HUDEP-2 (cell line): Measurements from ENCODE around the gene COL4A1.
A peak's percentile ranks its signal among the peaks of the same experiment; 100 is the strongest.
"Not testable (repeated sequence)": the region's sequence is repeated elsewhere in the genome, so short reads cannot be mapped to it uniquely, and the experiment has no call there.

Experiments
- DNase-seq, 76 experiments: peaks; one replicate each; lab custom pipeline; 2025; ENCODE audit not compliant: unreplicated experiment in 76 of 76; lab: John Stamatoyannopoulos, UW

The COL4A1 gene

DNA sequence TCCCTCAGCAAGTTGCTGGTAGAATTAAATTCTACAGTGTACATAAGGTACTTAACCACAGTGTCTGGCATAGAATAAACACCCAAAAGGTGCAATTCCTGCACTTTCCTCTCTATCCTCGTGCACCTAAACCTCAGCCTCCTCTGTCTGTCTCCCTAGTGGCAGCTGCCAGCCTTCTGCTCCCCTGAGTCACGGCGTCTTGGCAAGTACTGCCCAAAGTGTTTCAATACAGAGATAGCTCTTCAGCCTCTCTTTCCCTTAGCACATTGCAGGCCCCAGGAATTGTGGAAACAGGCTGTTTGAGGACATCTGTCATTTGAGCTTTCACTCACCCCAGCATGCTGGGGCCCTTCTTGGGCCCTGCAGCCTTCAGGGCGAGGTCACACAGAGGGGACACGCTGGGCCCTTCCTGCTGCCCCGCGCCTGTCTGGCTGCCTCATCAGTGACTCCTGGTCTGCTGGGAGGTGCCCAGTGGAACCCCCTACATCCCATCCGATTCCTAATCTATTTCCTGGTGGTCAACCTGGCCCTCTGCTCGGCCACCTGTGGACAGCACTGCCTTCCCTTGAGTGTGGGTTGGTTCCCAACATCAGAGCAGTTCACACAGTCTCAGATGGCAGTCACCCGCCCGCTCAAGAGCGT is 19.4 kb upstream of the COL4A1 start:
- DNase-seq, result peak in 2 of 76 experiments; percentile 1 to 2

DNA sequence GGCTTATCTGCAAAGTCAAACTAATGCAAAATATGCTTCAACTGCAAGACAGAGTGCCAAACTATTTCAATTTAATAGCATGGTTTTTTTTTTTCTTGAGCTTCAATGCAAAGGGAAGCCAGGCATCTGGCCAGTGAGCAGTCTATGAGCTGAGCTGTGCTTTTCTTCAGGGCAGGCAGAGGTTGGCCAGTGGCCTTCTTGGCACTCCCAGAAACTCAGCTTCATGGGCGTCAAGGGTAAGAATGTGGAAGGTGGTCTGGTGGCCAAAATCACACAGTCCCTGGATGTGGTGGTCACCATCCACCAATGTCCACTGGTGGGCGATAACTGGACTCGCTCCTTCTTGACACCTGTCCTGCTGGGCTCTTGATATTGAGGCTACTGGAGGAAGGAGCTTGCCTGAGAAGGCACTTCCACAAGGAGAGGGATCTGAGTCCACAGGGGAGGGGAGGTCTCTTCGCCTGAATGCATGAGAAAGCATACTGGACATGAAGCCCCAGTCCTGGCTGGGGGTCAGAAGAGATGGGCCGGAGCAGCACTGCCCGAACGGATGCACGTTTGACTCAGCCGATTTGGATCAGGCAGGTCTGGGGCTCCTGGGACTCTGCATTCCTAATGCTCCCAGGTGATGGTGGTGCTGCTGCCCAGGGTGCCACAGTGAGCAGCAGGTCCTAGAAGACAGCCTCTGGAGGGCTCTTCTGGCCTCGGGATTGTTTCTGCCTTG is 17.2 kb upstream of the COL4A1 start:
- DNase-seq, result no peak

DNA sequence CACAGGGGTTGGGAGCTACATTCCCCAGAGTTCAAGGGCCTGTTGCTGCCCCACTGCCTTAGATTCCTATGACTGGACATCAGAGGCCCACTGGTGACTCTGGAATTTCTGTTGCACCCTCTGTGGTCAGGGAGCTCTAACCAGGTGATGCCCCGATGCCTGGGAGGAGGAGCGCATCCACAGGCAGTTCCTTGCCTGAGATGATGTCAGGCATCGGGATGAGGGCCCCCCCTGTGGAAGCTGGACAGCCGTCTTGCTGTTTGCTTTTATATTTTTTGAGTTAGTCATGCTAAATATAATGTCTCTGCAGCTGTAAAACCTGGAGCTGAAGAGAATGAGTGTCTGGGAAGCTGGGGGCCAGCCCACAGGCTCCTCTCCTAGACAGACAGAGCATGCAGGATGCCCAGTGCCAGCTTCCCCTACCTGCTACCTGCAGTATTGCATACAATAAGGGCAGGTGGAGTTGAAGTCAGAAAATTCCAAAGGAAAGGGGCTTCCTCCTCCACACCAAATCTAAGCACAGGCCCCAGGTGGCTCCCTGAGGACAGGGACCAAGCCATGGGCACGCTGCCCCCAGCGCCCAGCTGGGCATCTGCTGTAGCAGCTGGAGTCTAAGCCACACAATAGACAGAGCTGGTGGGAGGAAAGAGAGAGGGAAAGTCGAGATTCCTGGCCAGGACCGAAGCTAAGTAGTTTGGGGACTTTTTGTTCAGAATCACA is 16.4 kb upstream of the COL4A1 start:
- no peak for DNase-seq

DNA sequence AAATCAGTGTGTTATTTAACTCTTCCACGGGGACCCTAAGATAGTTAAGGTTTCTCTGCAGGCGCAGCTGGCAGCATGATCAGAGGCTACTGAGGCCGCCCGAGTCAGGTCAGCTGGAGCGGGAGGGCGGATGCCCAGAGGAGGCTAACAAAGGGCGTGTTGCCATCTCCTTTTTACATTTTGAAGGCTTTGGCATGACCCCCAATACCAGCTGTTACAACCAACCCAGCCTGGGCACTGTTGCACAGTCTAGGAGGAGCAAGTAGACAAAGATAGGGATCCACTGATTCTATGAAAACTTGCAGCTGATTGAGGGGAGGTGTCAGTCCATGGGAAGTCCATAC is 15.8 kb upstream of the COL4A1 start:
- no peak for DNase-seq

DNA sequence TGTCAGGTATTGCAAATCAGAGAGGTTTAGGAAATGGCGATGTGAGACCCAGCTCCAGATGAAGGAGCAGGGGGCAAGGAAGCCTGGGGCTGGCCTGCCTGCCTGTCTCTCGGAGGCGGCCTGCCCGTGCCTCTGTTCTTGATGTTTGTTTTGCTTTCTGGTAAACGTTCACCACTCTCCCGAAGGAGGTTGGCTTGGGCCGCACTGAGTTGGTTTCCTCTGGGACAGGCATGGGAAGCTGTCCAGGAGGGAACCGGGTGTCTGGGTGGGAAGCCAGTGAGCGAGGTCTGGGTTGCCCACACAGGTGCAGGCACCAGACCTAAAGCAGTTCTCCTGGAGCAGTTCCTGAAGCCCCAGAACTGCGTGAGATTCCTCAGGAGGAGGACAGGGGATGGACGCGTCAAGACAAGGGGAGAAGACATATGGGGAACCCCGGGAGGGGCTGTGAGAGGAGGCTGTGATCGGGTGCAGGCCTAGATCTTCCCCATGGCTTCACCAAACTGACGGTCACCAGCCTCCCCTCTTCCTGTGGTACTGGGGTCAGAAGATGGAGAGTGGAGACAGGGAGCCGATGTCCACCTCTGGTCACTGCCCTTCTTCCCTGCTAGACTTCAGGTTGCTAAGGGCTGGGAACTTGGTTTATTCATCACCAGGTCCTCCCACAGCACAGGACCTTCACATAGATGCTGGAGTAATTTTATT is 15.3 kb upstream of the COL4A1 start:
- no peak for DNase-seq

DNA sequence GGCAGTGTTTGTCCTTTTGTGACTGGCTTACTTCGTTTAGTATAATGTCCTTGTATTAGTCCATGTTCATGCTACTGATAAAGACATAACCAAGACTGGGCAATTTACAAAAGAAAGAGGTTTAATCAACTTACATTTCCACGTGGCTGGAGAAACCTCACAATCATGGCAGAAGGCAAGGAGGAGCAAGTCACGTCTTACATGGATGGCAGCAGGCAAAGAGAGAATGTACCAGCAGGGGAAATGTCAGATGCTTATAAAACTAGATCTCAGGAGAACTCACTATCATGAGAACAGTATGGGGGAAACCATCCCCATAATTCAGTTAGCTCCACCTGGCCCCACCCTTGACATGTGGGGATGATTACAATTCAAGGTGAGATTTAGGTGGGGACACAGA is 14.6 kb upstream of the COL4A1 start:
- not testable (repeated sequence) for DNase-seq

DNA sequence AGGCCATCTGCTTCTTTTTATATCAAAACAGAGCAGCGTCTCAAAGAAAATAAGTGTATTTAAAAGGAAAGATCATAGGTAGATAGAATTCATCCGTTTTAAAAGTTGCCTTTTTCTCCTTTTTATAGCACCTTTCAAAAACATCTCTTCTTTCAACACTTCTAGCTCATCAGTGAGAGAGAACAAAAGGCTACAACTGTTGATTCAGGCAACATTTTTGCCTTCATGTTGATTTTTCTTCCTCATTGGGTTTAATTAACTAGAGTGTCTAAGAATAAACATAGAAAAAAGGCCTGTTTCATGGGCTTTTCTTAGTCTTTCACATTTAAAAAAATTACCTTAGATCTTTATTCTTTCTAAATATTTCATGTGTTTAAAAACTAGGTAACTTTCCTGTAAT is 13.7 kb upstream of the COL4A1 start:
- DNase-seq, result no peak

DNA sequence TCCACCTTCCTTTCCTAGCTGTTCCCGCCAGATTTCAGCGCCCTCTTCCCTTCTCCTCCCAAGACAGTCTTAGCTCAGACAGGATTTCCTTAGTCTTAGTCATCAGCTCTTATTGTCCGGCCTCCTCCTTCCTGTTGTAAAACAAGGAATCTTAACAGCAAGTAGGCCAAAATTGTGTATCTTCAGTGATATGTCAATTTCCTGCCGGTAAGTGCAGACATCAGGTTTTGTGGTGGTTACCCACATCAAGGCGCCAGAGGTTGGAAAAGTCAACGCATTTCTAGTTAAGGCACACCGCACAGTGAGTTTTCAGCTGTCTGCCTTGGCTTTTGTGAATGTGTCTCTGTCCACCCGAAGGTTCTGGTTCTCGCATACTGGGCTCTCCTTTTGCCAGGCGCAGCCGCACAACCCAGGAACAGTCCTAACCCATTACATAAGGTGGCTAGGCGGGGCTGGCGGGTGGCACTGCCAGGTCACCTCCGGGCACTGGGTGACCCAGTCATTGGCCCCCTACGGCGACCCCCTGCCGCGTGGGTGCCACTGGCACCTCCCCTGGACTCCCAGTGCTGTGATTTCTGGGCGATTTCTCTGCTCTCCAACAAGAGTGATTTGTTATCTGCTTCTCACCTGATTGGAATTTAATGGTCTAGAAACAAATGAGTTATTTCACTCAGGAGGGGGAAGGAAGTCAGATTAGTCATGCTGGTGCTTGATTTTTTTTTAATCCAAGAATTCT is 13.0 kb upstream of the COL4A1 start:
- no peak for DNase-seq

DNA sequence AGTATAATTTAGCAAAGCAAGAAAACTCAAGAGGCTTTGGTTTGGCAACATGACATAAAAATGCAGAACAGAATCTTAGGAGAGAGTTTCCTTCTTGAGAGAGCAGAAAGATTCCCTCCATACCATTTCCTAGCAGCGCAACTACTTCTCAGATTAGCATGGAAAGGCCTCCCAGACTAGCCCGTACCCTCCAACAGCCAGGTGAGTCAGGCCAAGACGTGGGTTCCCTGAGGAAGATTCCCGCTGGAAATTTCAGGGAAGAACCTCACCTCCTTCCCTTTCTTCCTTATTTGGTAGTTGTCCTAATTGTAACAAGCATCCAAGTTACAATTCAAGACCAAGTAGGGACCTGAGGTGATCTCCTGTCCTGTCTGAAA is 12.4 kb upstream of the COL4A1 start:
- no peak for DNase-seq

DNA sequence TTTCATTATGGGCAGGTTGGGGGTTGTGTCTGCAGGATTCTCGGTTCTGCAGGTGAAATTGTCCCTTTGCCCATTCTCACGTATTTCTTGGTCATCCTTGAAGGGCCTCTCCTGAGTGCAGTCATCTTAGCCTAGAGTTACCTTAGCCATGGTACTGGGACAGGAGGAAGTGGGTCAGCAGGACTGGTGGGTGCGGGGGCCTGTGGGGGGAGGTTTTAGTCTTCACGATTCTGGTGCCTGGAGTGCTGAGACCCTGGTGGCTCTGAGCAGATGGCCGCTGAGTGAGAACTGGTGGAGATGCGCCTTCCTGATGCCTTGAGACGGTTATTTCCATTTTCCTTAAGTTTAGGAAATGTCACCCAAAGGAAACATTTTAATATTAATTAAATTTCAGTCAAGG is 12.0 kb upstream of the COL4A1 start:
- no peak for DNase-seq

DNA sequence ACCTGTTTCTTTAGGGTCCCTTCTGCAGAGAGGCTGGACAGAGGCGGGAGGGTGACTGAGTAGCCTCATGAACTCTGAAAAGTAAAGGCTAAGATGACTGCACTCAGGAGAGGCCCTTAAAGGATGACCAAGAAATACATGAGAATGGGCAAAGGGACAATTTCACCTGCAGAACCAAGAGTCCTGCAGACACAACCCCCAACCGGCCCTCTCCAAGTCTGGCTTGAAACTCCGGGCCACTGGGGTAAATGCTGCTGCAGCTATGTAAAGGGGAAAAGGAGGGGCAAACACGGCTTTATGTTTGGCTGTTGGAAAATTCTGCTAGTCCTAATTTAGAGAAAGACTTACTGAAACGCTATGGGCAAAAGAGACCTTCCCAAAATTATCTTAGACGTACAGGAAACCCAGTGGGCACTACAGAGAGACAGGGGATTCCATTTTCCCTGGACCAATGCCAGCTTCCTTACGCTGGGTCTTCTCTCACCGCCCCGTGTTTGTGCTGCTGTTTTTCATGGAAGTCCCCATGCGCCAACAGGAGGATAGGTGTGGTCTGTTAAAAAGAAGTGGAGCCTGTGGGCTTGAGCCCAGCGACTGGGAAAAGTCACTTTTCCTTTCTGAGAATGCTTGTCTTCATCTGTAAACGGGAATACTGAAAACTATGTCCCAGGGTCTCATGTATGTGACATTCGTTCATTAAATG is 10.7 kb upstream of the COL4A1 start:
- DNase-seq, result no peak

DNA sequence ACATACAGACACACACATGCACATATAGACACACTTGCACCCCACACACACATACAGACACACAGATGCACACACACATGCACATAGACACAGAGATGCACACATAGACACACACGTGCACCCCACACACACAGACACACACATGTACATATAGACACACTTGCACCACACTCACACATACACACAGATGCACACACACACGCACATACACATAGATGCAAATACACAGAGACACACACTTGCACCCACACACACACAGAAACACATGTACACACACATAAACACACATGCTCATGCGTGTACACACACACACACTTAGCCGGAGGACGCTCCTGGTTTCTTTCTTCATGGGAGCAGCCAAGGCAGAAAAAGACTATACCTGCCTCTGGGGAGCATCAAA is 10.1 kb upstream of the COL4A1 start:
- DNase-seq, result no peak

DNA sequence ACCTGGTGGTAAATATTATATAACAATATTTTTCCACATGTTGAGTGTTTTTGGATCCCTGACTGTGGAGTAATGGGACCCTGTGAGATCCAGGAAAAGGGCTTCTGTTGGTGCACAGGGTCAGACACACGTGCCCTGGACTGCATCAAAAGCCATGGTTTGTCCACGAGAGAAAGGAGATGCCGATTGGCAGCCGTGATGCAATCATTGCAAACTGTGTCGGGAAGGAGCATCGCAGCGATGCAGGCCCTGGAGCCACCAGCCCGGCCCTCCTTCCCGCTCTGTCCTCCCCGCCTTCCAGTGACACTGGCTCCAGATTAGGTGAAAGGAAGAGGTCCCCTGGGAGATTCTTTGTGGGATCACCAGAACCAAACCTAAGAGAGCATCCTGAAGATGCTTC is 9.2 kb upstream of the COL4A1 start:
- DNase-seq, result no peak

DNA sequence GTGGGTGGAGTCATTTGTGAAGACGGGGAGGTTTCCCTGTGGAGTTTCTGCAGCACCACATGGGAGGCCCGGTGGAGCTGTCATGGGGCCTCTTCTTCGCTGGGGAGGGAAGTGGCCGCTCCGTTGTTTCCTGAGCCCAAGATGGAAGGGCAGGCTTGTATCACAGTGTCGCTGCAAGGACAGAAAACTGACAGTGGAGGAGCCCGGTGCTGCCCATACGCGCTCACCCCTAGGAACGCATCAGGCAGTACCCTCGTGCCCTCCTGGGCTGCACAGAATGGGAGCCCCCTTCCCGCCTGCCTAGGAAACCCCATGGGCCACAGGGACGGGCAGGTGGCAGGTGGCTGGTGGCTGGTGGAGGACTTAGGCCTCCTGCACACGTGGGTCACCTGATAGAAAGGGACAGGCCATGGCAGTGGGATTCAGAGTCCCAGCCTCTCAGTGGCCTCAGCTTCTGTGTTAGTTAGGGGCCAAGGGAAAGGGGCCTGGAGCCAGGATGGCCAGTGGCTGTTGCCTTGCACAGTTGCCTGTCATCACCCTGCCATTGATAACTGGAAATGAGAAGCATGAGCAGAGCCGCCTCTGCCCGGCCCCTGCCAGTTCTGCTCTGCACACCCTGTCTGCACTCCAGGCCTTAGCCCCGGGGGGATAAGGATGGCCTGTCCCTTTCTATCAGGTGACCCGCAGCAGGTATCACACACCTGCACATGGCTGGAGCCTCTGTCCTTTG is 7.7 kb upstream of the COL4A1 start:
- no peak for DNase-seq

DNA sequence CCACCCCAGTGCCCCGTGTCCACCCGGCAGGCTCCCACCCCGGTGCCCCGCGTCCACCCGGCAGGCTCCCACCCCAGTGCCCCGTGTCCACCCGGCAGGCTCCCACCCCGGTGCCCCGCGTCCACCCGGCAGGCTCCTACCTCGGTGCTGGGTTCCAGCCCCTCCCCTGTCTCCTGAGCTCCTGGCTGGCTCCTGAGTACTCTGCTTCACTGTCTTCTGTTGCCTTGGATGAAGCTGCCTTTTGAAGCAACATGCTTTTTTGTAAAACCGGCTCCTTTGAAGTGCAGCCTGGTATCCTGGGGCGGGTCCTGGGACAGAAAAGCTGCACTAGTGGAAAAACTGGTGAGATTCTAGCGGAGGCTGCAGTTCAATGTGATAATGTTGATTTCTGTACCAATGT is 6.8 kb upstream of the COL4A1 start:
- DNase-seq, result not testable (repeated sequence)

DNA sequence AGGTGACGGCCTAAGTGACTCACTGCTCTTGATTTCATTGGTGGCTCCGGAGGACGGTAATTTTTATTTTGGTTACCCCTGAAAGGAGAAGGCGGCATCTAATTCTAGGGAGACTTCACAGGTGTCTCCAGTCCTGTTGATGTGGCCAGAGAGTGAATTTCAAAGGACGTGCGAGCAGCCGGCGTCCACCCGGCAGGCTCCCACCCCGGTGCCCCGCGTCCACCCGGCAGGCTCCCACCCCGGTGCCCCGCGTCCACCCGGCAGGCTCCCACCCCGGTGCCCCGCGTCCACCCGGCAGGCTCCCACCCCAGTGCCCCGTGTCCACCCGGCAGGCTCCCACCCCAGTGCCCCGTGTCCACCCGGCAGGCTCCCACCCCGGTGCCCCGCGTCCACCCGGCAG is 6.3 kb upstream of the COL4A1 start:
- not testable (repeated sequence) for DNase-seq

DNA sequence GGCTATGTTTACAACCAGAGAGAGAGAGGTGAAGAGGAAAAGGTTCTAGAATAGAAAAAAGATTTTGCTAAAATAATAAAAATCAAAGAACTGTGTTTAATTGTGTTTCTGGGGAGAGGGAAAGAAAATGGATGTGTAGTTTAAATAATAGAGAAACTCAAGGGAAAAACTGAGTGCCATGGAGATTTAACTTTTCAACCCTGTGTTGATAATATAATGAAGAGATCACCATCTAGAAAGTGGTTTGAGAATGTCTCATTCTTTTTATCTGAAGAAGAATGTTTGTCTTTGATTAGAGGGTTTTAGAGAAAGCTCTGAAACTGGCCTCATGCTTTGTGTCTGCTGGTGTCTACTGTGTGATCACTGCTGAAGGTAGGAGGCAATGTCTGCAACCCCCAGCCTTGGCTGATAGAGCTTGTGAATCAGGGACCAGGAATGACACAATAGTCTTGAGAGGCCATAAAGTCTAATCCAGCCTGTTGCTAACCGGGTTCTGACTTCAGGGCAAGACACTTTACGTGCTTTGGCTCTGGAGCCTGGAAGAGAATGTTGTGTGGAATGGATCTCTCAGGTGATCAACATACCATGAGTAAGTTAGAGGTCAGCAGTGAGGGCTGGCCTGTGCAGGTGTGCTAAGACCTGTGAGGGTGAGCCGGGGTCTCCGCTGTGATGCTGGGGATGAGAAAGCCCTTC is 5.5 kb upstream of the COL4A1 start:
- no peak for DNase-seq

DNA sequence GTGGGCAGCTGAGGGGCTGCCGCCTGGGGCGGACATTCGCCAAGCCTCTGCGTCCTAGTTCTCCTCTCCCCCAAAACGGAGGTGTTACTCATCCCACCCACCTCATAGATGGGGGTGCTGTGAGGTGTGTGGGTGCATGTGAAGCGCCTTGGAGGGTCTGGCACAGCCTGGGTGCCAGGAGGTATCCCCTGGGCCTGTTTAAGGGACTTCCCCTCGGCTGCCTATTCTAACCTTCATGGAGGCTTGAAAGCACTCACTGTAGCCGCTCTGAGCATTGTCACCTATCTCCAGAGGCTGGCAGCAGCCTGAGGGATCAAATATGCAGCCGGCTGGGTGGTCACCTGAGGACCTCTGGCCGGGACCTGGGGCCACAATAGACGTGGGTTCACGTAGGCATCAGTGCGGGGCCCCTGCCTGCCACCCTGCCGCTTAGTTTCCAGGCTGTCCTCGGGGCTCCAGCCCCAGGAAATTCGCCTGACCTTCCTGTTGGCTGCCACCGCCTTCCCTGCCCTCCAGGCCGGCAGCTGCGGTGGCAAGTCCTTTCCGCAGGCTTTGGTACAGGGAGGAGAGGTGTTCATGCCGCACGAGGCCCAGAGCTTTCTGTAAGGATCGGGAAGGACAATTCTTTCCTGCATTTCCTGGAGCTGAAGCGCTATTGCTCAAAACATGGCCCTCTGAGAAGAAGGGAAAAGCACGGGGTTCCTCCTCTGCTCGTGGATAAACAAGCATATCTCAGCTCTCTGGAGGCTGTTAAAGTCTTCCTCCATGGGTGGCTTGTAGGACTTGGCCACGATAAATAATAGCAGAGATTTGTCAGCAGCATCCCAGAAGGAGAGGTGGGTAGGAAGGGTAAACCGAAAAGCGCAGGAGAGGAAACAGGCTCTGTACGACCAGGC is 4.7 kb upstream of the COL4A1 start:
- DNase-seq, result no peak
